H9 (cell line): Measurements from ENCODE around the gene GOLGA8O. TPM values are rescaled to one million over a fixed set of nuclear protein-coding genes. Genes with fewer than 3 reads are reported as not detected.
"Not testable (repeated sequence)": the region's sequence is repeated elsewhere in the genome, so short reads cannot be mapped to it uniquely, and the experiment has no call there.

Experiments
- DNase-seq: peaks from one replicate; pipeline ENCODE4 v3.0.0-alpha.2; 2017
- H2AFZ ChIP-seq: one replicate; pipeline ENCODE4 v1.6.1; 2013; ENCODE audit warnings: mild to moderate bottlenecking, low read length, control low read depth, moderate library complexity
- H2AK5ac ChIP-seq: 2 replicates; pipeline ENCODE4 v1.6.1; 2013; ENCODE audit warnings: low read length, control low read depth, mixed read lengths; ENCODE audit not compliant: insufficient read length
- H2BK120ac ChIP-seq: one replicate; pipeline ENCODE4 v1.6.1; 2013; ENCODE audit warnings: low read depth, mild to moderate bottlenecking, low read length, control low read depth, inconsistent platforms; ENCODE audit not compliant: poor library complexity, severe bottlenecking
- H2BK12ac ChIP-seq: 2 replicates; pipeline ENCODE4 v1.6.1; 2013; ENCODE audit warnings: low read length, control low read depth, mixed read lengths, low read depth; ENCODE audit not compliant: insufficient read length
- H2BK15ac ChIP-seq: 2 replicates; pipeline ENCODE4 v1.6.1; 2013; ENCODE audit warnings: low read depth, low read length, control low read depth
- H2BK20ac ChIP-seq: one replicate; pipeline ENCODE4 v1.6.1; 2013; ENCODE audit warnings: low read depth, mild to moderate bottlenecking, low read length, control low read depth, inconsistent platforms; ENCODE audit not compliant: poor library complexity, severe bottlenecking
- H2BK5ac ChIP-seq: 2 replicates; pipeline ENCODE4 v1.6.1; 2013; ENCODE audit warnings: low read length, control low read depth, mixed read lengths; ENCODE audit not compliant: insufficient read length
- H3K14ac ChIP-seq: 2 replicates; pipeline ENCODE4 v1.6.1; 2013; ENCODE audit warnings: low read length, control low read depth; ENCODE audit not compliant: insufficient read depth
- H3K18ac ChIP-seq: 2 replicates; pipeline ENCODE4 v1.6.1; 2013; ENCODE audit warnings: low read depth, mild to moderate bottlenecking, mixed read lengths, low read length, control low read depth; ENCODE audit not compliant: insufficient read length
- H3K23ac ChIP-seq: 2 replicates; pipeline ENCODE4 v1.6.1; 2013; ENCODE audit warnings: low read length, control low read depth, mixed read lengths, low read depth; ENCODE audit not compliant: insufficient read length
- H3K23me2 ChIP-seq: 2 replicates; pipeline ENCODE4 v1.6.1; 2013; ENCODE audit warnings: low read depth, mild to moderate bottlenecking, mixed read lengths, low read length, control low read depth; ENCODE audit not compliant: insufficient read length, poor library complexity, severe bottlenecking
- H3K27ac ChIP-seq: 2 replicates; pipeline ENCODE4 v1.5.1; 2013; ENCODE audit warnings: low read length, control low read depth, mixed read lengths, low read depth; ENCODE audit not compliant: insufficient read length
- H3K27me3 ChIP-seq: 2 replicates; pipeline ENCODE4 v1.6.1; 2013; ENCODE audit warnings: low read length, control low read depth, inconsistent platforms; ENCODE audit not compliant: insufficient read depth
- H3K4ac ChIP-seq: 2 replicates; pipeline ENCODE4 v1.6.1; 2013; ENCODE audit warnings: low read depth, mild to moderate bottlenecking, control low read depth, inconsistent platforms, low read length, moderate library complexity
- H3K4me1 ChIP-seq: 2 replicates; pipeline ENCODE4 v1.6.1; 2013; ENCODE audit warnings: low read length, control low read depth, inconsistent platforms; ENCODE audit not compliant: insufficient read depth
- H3K4me2 ChIP-seq: 2 replicates; pipeline ENCODE4 v1.6.1; 2013; ENCODE audit warnings: low read length, control low read depth, mixed read lengths; ENCODE audit not compliant: insufficient read length, insufficient read depth
- H3K56ac ChIP-seq: 2 replicates; pipeline ENCODE4 v1.6.1; 2013; ENCODE audit warnings: low read depth, mild to moderate bottlenecking, mixed read lengths, low read length, control low read depth; ENCODE audit not compliant: insufficient read length
- H3K79me1 ChIP-seq: 2 replicates; pipeline ENCODE4 v1.6.1; 2013; ENCODE audit warnings: low read depth, mild to moderate bottlenecking, moderate library complexity, low read length, control low read depth, inconsistent platforms; ENCODE audit not compliant: insufficient read depth, poor library complexity, severe bottlenecking
- H3K79me2 ChIP-seq: 2 replicates; pipeline ENCODE4 v1.6.1; 2013; ENCODE audit warnings: low read length, control low read depth, inconsistent platforms; ENCODE audit not compliant: insufficient read depth
- H3K9ac ChIP-seq: 2 replicates; pipeline ENCODE4 v1.6.1; 2013; ENCODE audit warnings: low read length, control low read depth, mixed read lengths; ENCODE audit not compliant: insufficient read length; ENCODE audit errors: extremely low read depth
- H3K9me3 ChIP-seq: one replicate; pipeline ENCODE4 v1.6.1; 2013; ENCODE audit warnings: low read depth, low read length, inconsistent platforms; ENCODE audit not compliant: control insufficient read depth
- H3T11ph ChIP-seq: one replicate; pipeline ENCODE4 v1.6.1; 2013; ENCODE audit warnings: mild to moderate bottlenecking, low read length, control low read depth, inconsistent platforms
- H4K20me1 ChIP-seq: one replicate; pipeline ENCODE4 v1.6.1; 2013; ENCODE audit not compliant: control insufficient read depth, insufficient read length, insufficient read depth
- H4K5ac ChIP-seq: 2 replicates; pipeline ENCODE4 v1.6.1; 2013; ENCODE audit warnings: low read depth, mild to moderate bottlenecking, mixed read lengths, low read length, control low read depth; ENCODE audit not compliant: insufficient read length
- H4K8ac ChIP-seq: replicated peaks from 2 replicates; pipeline ENCODE4 v1.6.1; 2013; ENCODE audit warnings: low read length, control low read depth, mixed read lengths, low read depth; ENCODE audit not compliant: insufficient read length
- H4K91ac ChIP-seq: 2 replicates; pipeline ENCODE4 v1.6.1; 2013; ENCODE audit warnings: low read depth, mild to moderate bottlenecking, moderate library complexity, mixed read lengths, low read length, control low read depth; ENCODE audit not compliant: insufficient read length
- H3K27ac Mint-ChIP-seq, 3 experiments: 2 replicates in 2 of 3; 3 replicates in 1 of 3; pipeline ENCODE4 v1.8.0; 2020 to 2021; ENCODE audit warnings: mixed read lengths in 3 of 3, mild to moderate bottlenecking in 1 of 3, moderate library complexity in 1 of 3
- H3K27me3 Mint-ChIP-seq: 2 replicates; pipeline ENCODE4 v1.8.0; 2021; ENCODE audit warnings: low read depth, mild to moderate bottlenecking, moderate library complexity, mixed read lengths
- H3K36me3 Mint-ChIP-seq, 3 experiments: 2 replicates in 2 of 3; 3 replicates in 1 of 3; pipeline ENCODE4 v1.8.0; 2020 to 2021; ENCODE audit warnings: low read depth in 3 of 3, mixed read lengths in 3 of 3; ENCODE audit not compliant: insufficient read depth in 1 of 3
- H3K4me1 Mint-ChIP-seq, 2 experiments: 2 replicates each; pipeline ENCODE4 v1.8.0; 2020; ENCODE audit warnings: mixed read lengths in 2 of 2
- H3K4me3 Mint-ChIP-seq, 2 experiments: 2 replicates in 1 of 2; 3 replicates in 1 of 2; pipeline ENCODE4 v1.8.0; 2020 to 2021; ENCODE audit warnings: mild to moderate bottlenecking in 2 of 2, mixed read lengths in 2 of 2, moderate library complexity in 1 of 2
- H3K9me3 Mint-ChIP-seq, 2 experiments: 2 replicates in 1 of 2; 3 replicates in 1 of 2; pipeline ENCODE4 v1.8.0; 2020; ENCODE audit warnings: mild to moderate bottlenecking in 2 of 2, mixed read lengths in 2 of 2, moderate library complexity in 1 of 2
- WGBS: extraction: QIAGEN DNeasy Blood & Tissue Kit; methylation state at CpG from one replicate; pipeline ENCODE4 v1.1.7; 2013; ENCODE audit warnings: missing lambda C conversion rate, low lambda C conversion rate, mixed read lengths; ENCODE audit not compliant: insufficient read length; ENCODE audit errors: extremely low coverage; 5-methylcytosine and 5-hydroxymethylcytosine counted together
- long read RNA-seq: library from polyadenylated mRNA; unstranded; transcript quantifications from one replicate; pipeline ENCODE4 v2.0.0, GENCODE V29; 2020
- total RNA-seq: library from RNA; stranded (reverse); gene quantifications from 2 replicates; pipeline ENCODE4 v1.2.1, GENCODE V29; 2021

GOLGA8O gene, protein sequence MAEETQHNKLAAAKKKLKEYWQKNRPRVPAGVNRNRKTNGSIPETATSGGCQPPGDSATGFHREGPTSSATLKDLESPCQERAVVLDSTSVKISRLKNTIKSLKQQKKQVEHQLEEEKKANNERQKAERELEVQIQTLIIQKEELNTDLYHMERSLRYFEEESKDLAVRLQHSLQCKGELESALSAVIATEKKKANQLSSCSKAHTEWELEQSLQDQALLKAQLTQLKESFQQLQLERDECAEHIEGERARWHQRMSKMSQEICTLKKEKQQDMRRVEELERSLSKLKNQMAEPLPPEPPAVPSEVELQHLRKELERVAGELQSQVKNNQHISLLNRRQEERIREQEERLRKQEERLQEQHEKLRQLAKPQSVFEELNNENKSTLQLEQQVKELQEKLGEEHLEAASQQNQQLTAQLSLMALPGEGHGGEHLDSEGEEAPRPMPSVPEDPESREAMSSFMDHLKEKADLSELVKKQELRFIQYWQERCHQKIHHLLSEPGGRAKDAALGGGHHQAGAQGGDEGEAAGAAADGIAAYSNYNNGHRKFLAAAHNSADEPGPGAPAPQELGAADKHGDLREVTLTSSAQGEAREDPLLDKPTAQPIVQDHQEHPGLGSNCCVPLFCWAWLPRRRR
- not detected in 2 replicates for total RNA-seq
- long read RNA-seq = 0 reads

DNA sequence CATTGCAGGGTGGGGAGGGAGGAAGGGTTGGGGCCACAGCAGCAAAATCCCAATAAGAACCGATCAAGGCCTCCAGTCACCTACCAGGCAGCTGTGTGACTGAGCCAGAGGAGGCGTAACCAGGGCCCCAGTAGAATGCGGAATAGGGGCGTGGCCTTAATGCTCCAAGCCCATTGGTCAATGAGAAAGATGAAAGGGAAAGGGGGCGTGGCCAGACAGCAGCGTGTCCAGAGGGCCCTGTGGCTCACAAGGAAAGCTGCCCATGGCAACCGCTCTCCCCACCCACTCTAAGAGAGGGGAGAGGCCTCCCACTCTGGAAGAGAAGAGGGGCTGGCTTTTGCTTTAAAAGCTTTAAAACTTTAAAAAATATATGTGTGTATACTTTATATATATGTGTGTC lies at the start of gene GOLGA8O:
TSS of gene GOLGA8O (minus strand) at position 101 of the 400 bp plus-strand sequence. CDS start at position 3, 98 bp downstream.
- not testable (repeated sequence) for H4K5ac ChIP-seq, H3K4me1 Mint-ChIP-seq, H3K79me2 ChIP-seq, H2BK5ac ChIP-seq, H3K18ac ChIP-seq, H2BK15ac ChIP-seq, H2BK120ac ChIP-seq, H4K91ac ChIP-seq, H2BK20ac ChIP-seq, H3K4me1 ChIP-seq, H3K36me3 Mint-ChIP-seq, H3K4me3 Mint-ChIP-seq, H3K27me3 Mint-ChIP-seq, H3K27ac Mint-ChIP-seq, H3K9me3 ChIP-seq, H3K27ac ChIP-seq, H2BK12ac ChIP-seq, H4K8ac ChIP-seq, H3K9ac ChIP-seq, H3T11ph ChIP-seq, H2AFZ ChIP-seq, H3K56ac ChIP-seq, DNase-seq, H3K9me3 Mint-ChIP-seq, H2AK5ac ChIP-seq, H3K4me2 ChIP-seq, H3K23ac ChIP-seq, H3K4ac ChIP-seq, H4K20me1 ChIP-seq, H3K14ac ChIP-seq, H3K27me3 ChIP-seq, H3K79me1 ChIP-seq, H3K23me2 ChIP-seq
- no CpG with 5 or more reads among the region's 7 CpGs for WGBS

DNA sequence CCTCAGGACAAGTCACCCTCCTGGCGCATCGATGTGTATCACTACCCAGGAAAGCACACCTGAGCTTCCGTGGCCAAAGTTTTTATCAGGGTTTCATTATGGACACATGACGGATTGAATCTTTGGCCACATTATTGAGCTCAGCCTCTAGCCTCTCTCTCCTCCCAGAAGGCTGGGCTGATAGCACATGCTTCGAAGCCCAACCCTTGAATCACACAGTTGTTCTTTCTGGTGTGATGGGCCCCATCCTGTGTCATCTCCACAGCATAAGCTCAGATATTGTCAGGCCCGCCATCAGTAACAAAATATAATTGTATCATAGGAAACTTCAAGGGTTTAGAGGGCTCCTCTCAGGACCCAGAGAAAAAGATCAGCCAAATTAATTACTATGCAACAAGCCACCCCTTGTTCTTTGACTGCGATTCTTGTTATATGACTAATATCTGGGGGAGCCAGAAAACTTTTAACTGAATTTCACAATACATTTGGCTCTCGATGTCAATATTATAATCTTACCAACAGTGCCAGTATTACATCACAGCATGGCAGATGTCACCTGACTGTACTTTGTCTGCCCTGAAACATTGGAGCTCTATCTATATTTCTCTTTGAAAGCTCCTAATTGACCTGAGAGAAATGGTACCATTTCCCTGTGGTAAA lies 48.8 kb upstream of the GOLGA8O start:
- H3K18ac ChIP-seq, H3K36me3 Mint-ChIP-seq, H3K4ac ChIP-seq, H3K79me2 ChIP-seq, H3K9me3 Mint-ChIP-seq, H2AK5ac ChIP-seq, H3K23me2 ChIP-seq, H3K27me3 ChIP-seq, H3K79me1 ChIP-seq, H3K9ac ChIP-seq, H4K5ac ChIP-seq, H2BK15ac ChIP-seq, H3K4me1 Mint-ChIP-seq, H3K4me3 Mint-ChIP-seq, H3K56ac ChIP-seq, H3K27ac Mint-ChIP-seq, H4K20me1 ChIP-seq, H3K23ac ChIP-seq, H3K9me3 ChIP-seq, H3K4me2 ChIP-seq, H3K27ac ChIP-seq, H2BK5ac ChIP-seq, H3K14ac ChIP-seq, H3K27me3 Mint-ChIP-seq, H2BK120ac ChIP-seq, H2AFZ ChIP-seq, H3T11ph ChIP-seq, H4K91ac ChIP-seq, H2BK20ac ChIP-seq, H3K4me1 ChIP-seq, H2BK12ac ChIP-seq, H4K8ac ChIP-seq, DNase-seq: not testable (repeated sequence)
- no CpG with 5 or more reads among the region's 8 CpGs for WGBS
